ENCODE measurements around the gene SPATA3.

SPATA3 gene

GRCh38 chr2:230985519-230986231 lies 10.2 kb upstream of the SPATA3 start:
- peaks cover 33% of the 10 kb centered on the region for H3K27me3 ChIP-seq (replicated peaks; ENCODE audit: control insufficient read depth, insufficient read depth, low read length)
- peaks cover 3% of the 10 kb centered on the region for H3K4me1 ChIP-seq (ENCODE audit: control insufficient read depth, insufficient read depth, low read length)
- no peak for DNase-seq (ENCODE audit: low read depth)
- H3K9ac ChIP-seq (ENCODE audit: low read length): no peak overlapping the region
- no peaks in the 10 kb centered on the region for H3K9me3 ChIP-seq (ENCODE audit: control insufficient read depth, low read length)
- no peak overlapping the region for H3K4me3 ChIP-seq (ENCODE audit: low read length)
- H3K36me3 ChIP-seq (ENCODE audit: control insufficient read depth, insufficient read depth, low read length, severe bottlenecking): no peaks in the 10 kb centered on the region

DNA sequence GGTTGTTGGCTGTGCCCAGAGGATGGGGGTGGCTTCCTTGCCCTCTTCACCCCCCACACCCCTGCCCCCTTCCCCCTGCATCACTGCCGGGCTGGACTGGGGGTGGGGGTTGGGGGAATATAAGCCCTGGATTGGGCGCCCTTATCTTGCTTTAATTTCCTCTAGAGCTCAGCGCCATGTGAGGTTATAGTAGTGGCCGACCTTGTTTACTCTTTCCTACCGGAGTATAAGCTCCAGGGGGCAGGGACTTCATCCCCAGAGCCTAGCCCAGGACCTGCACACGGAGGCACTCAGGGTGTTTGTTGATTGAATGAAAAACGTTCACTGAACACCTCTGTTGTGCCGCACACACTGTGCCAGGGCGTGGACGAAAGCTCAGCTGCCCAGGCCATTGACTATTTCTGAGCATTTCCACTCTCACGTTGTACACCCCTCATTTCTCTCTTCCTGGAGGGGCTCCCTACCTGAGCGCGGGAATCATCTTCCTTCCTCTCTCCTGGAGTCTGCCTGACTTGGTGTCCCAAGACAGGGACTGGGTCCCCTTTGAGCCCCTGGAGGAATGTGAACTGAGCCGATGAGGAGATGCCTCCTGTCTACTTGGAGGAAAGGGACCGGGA lies 9.3 kb upstream of the SPATA3 start:
- Histone ChIP-seq H3K36me3 (ENCODE audit: control insufficient read depth, insufficient read depth, low read length, severe bottlenecking) (no peaks in the 10 kb centered on the region), H3K4me1 (ENCODE audit: control insufficient read depth, insufficient read depth, low read length) (peaks cover 3% of the 10 kb centered on the region), H3K4me3 (ENCODE audit: low read length) (peak overlapping the region; percentile 71), H3K27me3 (replicated peaks; ENCODE audit: control insufficient read depth, insufficient read depth, low read length) (peaks cover 37% of the 10 kb centered on the region), H3K9ac (ENCODE audit: low read length) (peak overlapping the region; percentile 16), H3K9me3 (ENCODE audit: control insufficient read depth, low read length) (no peaks in the 10 kb centered on the region)
- no peak for DNase-seq (ENCODE audit: low read depth)

- peaks cover 42% of the 10 kb centered on the region for H3K27me3 ChIP-seq (replicated peaks; ENCODE audit: control insufficient read depth, insufficient read depth, low read length)
- H3K4me3 ChIP-seq (ENCODE audit: low read length): peak overlapping the region; percentile 71
- no peaks in the 10 kb centered on the region for H3K36me3 ChIP-seq (ENCODE audit: control insufficient read depth, insufficient read depth, low read length, severe bottlenecking)
- H3K9me3 ChIP-seq (ENCODE audit: control insufficient read depth, low read length): no peaks in the 10 kb centered on the region
- peaks cover 3% of the 10 kb centered on the region for H3K4me1 ChIP-seq (ENCODE audit: control insufficient read depth, insufficient read depth, low read length)
- DNase-seq (ENCODE audit: low read depth): peak; percentile 91
- peak overlapping the region; percentile 16 for H3K9ac ChIP-seq (ENCODE audit: low read length)
Measured at GRCh38 chr2:230987137-230988020, 8.5 kb upstream of the SPATA3 start.

DNA sequence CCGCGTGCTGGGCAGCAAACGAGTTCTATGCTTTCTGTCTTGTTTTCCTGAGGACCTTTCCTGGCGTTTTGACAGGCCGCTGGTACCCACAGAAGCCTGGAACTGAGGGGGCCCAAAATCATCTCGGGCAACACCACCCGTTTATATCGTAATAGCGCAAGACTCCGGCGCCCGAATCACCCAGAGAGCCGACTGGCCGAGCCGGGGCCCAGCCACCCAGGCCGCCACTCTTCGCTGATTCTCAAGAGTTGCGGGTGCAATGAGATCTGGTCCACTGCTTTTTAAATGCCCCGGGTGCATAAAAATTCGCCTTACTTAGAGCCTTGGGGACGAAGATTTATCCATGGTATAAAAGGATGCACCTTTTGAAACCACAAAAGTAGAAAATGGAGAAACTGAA lies 6.2 kb upstream of the SPATA3 start:
- no peaks in the 10 kb centered on the region for H3K36me3 ChIP-seq (ENCODE audit: control insufficient read depth, insufficient read depth, low read length, severe bottlenecking)
- H3K4me3 ChIP-seq (ENCODE audit: low read length): no peak overlapping the region
- H3K9me3 ChIP-seq (ENCODE audit: control insufficient read depth, low read length): no peaks in the 10 kb centered on the region
- peaks cover 51% of the 10 kb centered on the region for H3K27me3 ChIP-seq (replicated peaks; ENCODE audit: control insufficient read depth, insufficient read depth, low read length)
- H3K9ac ChIP-seq (ENCODE audit: low read length): no peak overlapping the region
- peaks cover 3% of the 10 kb centered on the region for H3K4me1 ChIP-seq (ENCODE audit: control insufficient read depth, insufficient read depth, low read length)
- no peak for DNase-seq (ENCODE audit: low read depth)

GRCh38 chr2:230990131-230990898 lies 5.6 kb upstream of the SPATA3 start:
- Histone ChIP-seq H3K9me3 (ENCODE audit: control insufficient read depth, low read length) (no peaks in the 10 kb centered on the region), H3K4me3 (ENCODE audit: low read length) (no peak overlapping the region), H3K9ac (ENCODE audit: low read length) (no peak overlapping the region), H3K4me1 (ENCODE audit: control insufficient read depth, insufficient read depth, low read length) (peaks cover 3% of the 10 kb centered on the region), H3K27me3 (replicated peaks; ENCODE audit: control insufficient read depth, insufficient read depth, low read length) (peaks cover 51% of the 10 kb centered on the region), H3K36me3 (ENCODE audit: control insufficient read depth, insufficient read depth, low read length, severe bottlenecking) (no peaks in the 10 kb centered on the region)
- no peak for DNase-seq (ENCODE audit: low read depth)

GRCh38 chr2:230990899-230991150 lies 5.1 kb upstream of the SPATA3 start:
- Histone ChIP-seq H3K4me3 (ENCODE audit: low read length) (no peak overlapping the region), H3K9me3 (ENCODE audit: control insufficient read depth, low read length) (no peaks in the 10 kb centered on the region), H3K36me3 (ENCODE audit: control insufficient read depth, insufficient read depth, low read length, severe bottlenecking) (no peaks in the 10 kb centered on the region), H3K4me1 (ENCODE audit: control insufficient read depth, insufficient read depth, low read length) (peaks cover 3% of the 10 kb centered on the region), H3K27me3 (replicated peaks; ENCODE audit: control insufficient read depth, insufficient read depth, low read length) (peaks cover 56% of the 10 kb centered on the region), H3K9ac (ENCODE audit: low read length) (no peak overlapping the region)
- DNase-seq (ENCODE audit: low read depth): no peak

DNA sequence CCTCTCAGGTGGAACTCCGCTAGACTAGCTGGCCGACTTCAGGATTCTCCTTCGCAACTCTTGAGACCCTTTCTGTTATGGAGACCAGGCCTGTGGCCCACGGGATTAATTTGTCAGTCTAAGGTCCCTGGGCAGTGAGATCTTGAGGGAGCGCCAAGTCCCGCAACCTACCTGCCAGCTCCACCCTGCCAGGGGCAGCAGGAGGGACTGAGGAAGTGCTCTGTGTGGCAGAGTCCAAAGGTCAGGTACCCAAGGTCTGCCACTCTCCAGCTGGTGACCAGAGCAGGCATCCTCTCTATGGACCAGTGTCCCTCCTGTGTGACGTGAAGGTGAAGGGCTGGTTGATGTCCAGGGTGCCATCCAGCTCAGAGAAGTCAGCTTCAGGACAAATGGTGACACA lies 4.3 kb upstream of the SPATA3 start:
- H3K9me3 ChIP-seq (ENCODE audit: control insufficient read depth, low read length): peaks cover 2% of the 10 kb centered on the region
- no peaks in the 10 kb centered on the region for H3K36me3 ChIP-seq (ENCODE audit: control insufficient read depth, insufficient read depth, low read length, severe bottlenecking)
- H3K9ac ChIP-seq (ENCODE audit: low read length): no peak overlapping the region
- DNase-seq (ENCODE audit: low read depth): no peak
- peaks cover 58% of the 10 kb centered on the region for H3K27me3 ChIP-seq (replicated peaks; ENCODE audit: control insufficient read depth, insufficient read depth, low read length)
- peaks cover 3% of the 10 kb centered on the region for H3K4me1 ChIP-seq (ENCODE audit: control insufficient read depth, insufficient read depth, low read length)
- H3K4me3 ChIP-seq (ENCODE audit: low read length): no peak overlapping the region

DNA sequence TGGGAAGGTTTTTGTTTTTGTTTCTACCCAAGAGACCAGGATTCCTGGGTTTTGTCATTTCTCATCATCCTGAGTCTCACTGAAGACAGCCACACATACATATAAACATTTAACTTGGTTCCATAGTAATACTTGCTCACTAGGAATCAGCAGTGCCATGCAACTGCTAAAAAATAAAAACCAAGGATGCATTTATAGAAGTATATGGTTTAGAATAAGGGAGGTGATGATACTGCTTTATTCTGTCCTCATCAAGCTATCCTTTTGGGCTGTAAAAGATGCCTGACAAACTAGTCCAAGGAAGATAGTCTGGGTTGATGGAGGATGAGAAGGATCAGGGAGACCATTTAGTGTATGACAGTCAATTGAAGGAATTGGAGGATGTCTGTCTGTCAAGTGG lies 740 bp downstream of the SPATA3 start:
- peaks cover 18% of the 10 kb centered on the region for H3K4me1 ChIP-seq (ENCODE audit: control insufficient read depth, insufficient read depth, low read length)
- peaks cover 7% of the 10 kb centered on the region for H3K9me3 ChIP-seq (ENCODE audit: control insufficient read depth, low read length)
- no peak overlapping the region for H3K9ac ChIP-seq (ENCODE audit: low read length)
- no peak for DNase-seq (ENCODE audit: low read depth)
- peaks cover 55% of the 10 kb centered on the region for H3K27me3 ChIP-seq (replicated peaks; ENCODE audit: control insufficient read depth, insufficient read depth, low read length)
- no peaks in the 10 kb centered on the region for H3K36me3 ChIP-seq (ENCODE audit: control insufficient read depth, insufficient read depth, low read length, severe bottlenecking)
- no peak overlapping the region for H3K4me3 ChIP-seq (ENCODE audit: low read length)

DNA sequence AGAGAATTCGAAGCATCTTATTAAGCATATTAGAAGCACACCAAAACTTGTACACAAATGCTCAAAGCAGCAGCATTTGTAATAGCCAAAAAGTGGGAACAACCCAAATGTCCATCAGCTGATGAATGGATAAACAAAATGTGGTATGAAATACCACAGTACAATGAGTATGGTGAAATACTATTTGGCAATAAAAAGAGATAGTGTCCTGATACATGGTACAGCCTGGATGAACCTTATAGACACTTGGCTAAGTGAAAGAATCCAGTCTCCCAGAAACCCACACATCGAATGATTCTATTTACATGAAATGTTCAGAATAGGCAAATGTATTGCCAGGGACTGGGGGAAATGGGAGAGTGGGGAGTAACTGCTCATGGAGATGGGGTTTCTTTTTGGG lies 3.0 kb downstream of the SPATA3 start:
- peaks cover 55% of the 10 kb centered on the region for H3K27me3 ChIP-seq (replicated peaks; ENCODE audit: control insufficient read depth, insufficient read depth, low read length)
- peaks cover 7% of the 10 kb centered on the region for H3K9me3 ChIP-seq (ENCODE audit: control insufficient read depth, low read length)

DNA sequence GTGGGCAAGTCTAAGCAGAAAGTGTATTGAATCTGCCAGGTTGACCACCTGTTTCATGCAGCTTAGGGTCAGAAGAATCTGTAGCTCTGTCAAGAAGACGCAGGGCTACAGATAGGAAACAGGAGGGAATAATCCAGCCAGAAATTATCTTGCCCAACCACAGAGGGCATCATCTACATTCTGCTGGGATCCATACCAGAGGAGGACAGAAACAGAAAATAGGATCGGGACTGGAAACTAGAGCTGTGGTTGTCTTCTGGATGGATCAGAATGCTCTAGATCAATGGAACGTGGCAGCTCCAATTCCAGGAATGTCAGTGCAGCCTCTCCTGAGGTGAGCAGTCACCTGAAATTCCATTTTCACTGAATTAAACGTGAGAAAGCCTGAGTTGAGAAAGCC lies 3.6 kb downstream of the SPATA3 start:
- Histone ChIP-seq H3K4me3 (ENCODE audit: low read length) (no peak overlapping the region), H3K36me3 (ENCODE audit: control insufficient read depth, insufficient read depth, low read length, severe bottlenecking) (no peaks in the 10 kb centered on the region), H3K9me3 (ENCODE audit: control insufficient read depth, low read length) (peaks cover 7% of the 10 kb centered on the region), H3K4me1 (ENCODE audit: control insufficient read depth, insufficient read depth, low read length) (peaks cover 33% of the 10 kb centered on the region), H3K27me3 (replicated peaks; ENCODE audit: control insufficient read depth, insufficient read depth, low read length) (peaks cover 55% of the 10 kb centered on the region), H3K9ac (ENCODE audit: low read length) (no peak overlapping the region)
- DNase-seq (ENCODE audit: low read depth): no peak

More for the DNA sequence above, 3.0 kb downstream of the SPATA3 start:
- no peak overlapping the region for H3K9ac ChIP-seq (ENCODE audit: low read length)
- H3K4me1 ChIP-seq (ENCODE audit: control insufficient read depth, insufficient read depth, low read length): peaks cover 33% of the 10 kb centered on the region
- no peaks in the 10 kb centered on the region for H3K36me3 ChIP-seq (ENCODE audit: control insufficient read depth, insufficient read depth, low read length, severe bottlenecking)
- H3K4me3 ChIP-seq (ENCODE audit: low read length): no peak overlapping the region
- DNase-seq (ENCODE audit: low read depth): no peak
